ENCODE results near the gene NAIF1. TPM values are rescaled to one million over a fixed set of nuclear protein-coding genes. Genes with fewer than 3 reads are reported as not detected.
A peak's percentile ranks its signal among the peaks of the same experiment; 100 is the strongest.

The NAIF1 gene
- total RNA-seq, 1 donor from 2014 or later: 8.8 TPM

GRCh38 chr9:128099932-128100491, 32.9 kb upstream of the NAIF1 start:
- no peak for TF ChIP-seq CTCF (IDR thresholded peaks at IDR 0.05)
- H3K27ac Mint-ChIP-seq (ENCODE audit: unreplicated experiment): peak overlapping the region; percentile 100
- H3K27me3 Mint-ChIP-seq (ENCODE audit: low read depth): no peaks in the 10 kb centered on the region
- H3K36me3 Mint-ChIP-seq (ENCODE audit: low read depth): peaks cover 25% of the 10 kb centered on the region
- H3K4me1 Mint-ChIP-seq (ENCODE audit: low read depth): peaks cover 47% of the 10 kb centered on the region
- DNase-seq (ENCODE audit: low spot score): no peak
- H3K9me3 Mint-ChIP-seq (ENCODE audit: low read depth): no peaks in the 10 kb centered on the region
- H3K4me3 Mint-ChIP-seq (ENCODE audit: unreplicated experiment): peak overlapping the region; percentile 97

GRCh38 chr9:128099231-128099931, 32.3 kb upstream of the NAIF1 start:
- no peaks in the 10 kb centered on the region for H3K9me3 Mint-ChIP-seq (ENCODE audit: low read depth)
- H3K27me3 Mint-ChIP-seq (ENCODE audit: low read depth): no peaks in the 10 kb centered on the region
- peak overlapping the region; percentile 97 for H3K4me3 Mint-ChIP-seq (ENCODE audit: unreplicated experiment)
- H3K36me3 Mint-ChIP-seq (ENCODE audit: low read depth): peaks cover 23% of the 10 kb centered on the region
- peak overlapping the region; percentile 100 for H3K27ac Mint-ChIP-seq (ENCODE audit: unreplicated experiment)
- no peak for DNase-seq (ENCODE audit: low spot score)
- TF ChIP-seq CTCF (IDR thresholded peaks at IDR 0.05): no peak
- H3K4me1 Mint-ChIP-seq (ENCODE audit: low read depth): peaks cover 50% of the 10 kb centered on the region

GRCh38 chr9:128098297-128099230, 31.4 kb upstream of the NAIF1 start:
- Mint-ChIP-seq H3K9me3 (ENCODE audit: low read depth) (no peaks in the 10 kb centered on the region), H3K27me3 (ENCODE audit: low read depth) (no peaks in the 10 kb centered on the region), H3K4me1 (ENCODE audit: low read depth) (peaks cover 52% of the 10 kb centered on the region), H3K4me3 (ENCODE audit: unreplicated experiment) (peak overlapping the region; percentile 97), H3K36me3 (ENCODE audit: low read depth) (peaks cover 18% of the 10 kb centered on the region), H3K27ac (ENCODE audit: unreplicated experiment) (peak overlapping the region; percentile 100)
- no peak for DNase-seq (ENCODE audit: low spot score)
- no peak for TF ChIP-seq CTCF (IDR thresholded peaks at IDR 0.05)

- Mint-ChIP-seq H3K27ac (ENCODE audit: unreplicated experiment) (peak overlapping the region; percentile 100), H3K9me3 (ENCODE audit: low read depth) (no peaks in the 10 kb centered on the region), H3K4me3 (ENCODE audit: unreplicated experiment) (peak overlapping the region; percentile 97), H3K4me1 (ENCODE audit: low read depth) (peaks cover 60% of the 10 kb centered on the region), H3K27me3 (ENCODE audit: low read depth) (no peaks in the 10 kb centered on the region), H3K36me3 (ENCODE audit: low read depth) (peaks cover 14% of the 10 kb centered on the region)
- no peak for TF ChIP-seq CTCF (IDR thresholded peaks at IDR 0.05)
- DNase-seq (ENCODE audit: low spot score): no peak
These were observed 30.6 kb upstream of the NAIF1 start for GRCh38 chr9:128097543-128098296.

Data from chondrocyte (in vitro differentiated cells).